Activated CD8-positive, alpha-beta memory T cell treated with anti-CD3 and anti-CD28 coated beads, Interleukin-2, amount 50 U/mL, for 1 hour (primary cell): ENCODE measurements around the gene TRPM1.
"Not testable (repeated sequence)": the region's sequence is repeated elsewhere in the genome, so short reads cannot be mapped to it uniquely, and the experiment has no call there.

ENCODE experiments used
- DNase-seq: peaks from one replicate; pipeline ENCODE4 v3.0.0-alpha.2; 2020; ENCODE audit errors: extremely low read depth

The TRPM1 gene

DNA sequence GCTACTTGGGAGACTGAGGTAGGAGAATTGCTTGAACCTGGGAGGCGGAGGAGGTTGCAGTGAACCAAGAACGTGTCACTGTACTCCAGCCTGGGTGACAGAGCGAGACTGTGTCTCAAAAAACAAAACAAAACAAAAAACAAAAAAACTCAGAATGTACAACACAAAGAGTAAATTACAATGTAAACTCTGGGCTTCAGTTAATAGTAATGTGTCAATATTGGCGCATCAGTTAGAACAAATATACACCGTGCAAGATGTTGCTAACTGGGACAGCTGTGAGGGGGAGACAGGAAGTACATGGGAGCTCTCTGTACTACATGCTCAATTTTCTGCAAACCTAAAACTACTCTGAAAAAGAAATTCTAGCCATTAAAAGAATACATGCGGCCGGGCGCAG, 23.5 kb upstream of the TRPM1 start:
- DNase-seq = no peak

DNA sequence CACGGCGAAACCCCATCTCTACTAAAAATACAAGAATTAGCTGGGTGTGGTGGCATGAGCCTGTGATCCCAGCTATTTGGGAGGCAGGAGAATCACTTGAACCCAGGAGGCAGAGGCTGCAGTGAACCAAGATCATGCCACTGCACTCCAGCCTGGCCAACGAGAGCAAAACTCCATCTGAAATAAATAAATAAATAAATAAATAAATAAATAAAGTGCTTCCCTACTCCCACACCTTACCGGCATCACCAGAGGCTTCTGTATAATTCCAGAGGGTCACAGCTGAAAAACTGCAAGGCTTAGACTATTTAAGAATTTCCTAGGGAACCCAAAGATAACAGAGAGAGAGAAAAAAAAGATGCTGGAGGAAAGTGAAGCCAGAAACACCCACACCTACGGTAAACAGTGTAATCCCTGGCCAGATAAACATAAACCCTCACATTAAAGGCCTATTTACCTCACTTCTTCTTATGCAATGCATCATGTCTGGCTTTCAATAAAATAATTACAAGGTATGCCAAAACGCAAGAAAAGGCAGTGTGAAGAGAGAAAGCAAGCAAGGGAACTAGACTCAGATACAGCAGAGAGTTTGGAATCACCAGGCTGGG, 15.0 kb upstream of the TRPM1 start:
- no peak for DNase-seq

DNA sequence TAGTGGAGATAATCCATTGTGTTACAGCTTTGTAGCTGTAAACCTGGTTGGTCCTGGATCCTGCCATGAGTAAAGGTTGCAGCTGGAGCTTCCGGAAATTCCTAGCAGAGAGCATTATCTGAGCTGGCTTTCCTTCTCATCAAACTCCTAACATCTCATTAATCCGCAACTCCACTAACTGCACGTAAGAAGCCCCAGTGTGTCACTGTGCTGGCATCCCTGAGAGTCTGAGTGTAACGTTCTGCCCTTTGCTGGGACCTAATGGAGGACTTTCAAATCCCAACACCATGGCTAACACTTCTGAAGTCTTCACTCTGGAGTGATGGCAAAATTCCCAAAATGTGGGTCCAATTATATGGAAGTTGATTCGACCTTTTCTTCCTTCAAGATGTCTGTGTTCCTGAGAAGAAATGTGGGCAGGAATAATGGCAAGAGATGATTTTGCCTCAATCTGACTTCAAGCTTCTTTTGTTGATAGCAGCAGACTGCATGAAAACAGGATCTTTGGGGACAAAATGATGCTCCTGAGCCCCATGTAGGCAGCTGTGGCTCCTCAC, 9.6 kb upstream of the TRPM1 start:
- no peak for DNase-seq

DNA sequence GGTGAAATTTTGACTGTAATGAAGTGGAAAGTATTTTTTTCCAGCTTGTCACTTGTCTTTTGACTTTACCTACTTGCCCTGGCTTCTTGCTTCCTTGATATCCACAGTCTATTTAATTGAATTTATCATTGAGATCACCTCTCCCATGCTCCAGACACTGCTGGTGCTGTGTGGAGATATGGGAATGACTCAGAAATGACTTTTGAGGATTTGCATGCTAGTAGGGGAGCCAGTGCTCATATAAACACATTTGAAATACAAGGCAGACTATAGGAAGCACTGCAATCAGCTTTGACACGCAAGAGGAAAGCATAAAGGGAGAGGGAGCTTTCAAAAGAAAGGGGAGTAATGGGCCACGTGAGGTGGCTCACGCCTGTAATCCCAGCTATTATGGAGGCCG, 7.3 kb upstream of the TRPM1 start:
- no peak for DNase-seq

DNA sequence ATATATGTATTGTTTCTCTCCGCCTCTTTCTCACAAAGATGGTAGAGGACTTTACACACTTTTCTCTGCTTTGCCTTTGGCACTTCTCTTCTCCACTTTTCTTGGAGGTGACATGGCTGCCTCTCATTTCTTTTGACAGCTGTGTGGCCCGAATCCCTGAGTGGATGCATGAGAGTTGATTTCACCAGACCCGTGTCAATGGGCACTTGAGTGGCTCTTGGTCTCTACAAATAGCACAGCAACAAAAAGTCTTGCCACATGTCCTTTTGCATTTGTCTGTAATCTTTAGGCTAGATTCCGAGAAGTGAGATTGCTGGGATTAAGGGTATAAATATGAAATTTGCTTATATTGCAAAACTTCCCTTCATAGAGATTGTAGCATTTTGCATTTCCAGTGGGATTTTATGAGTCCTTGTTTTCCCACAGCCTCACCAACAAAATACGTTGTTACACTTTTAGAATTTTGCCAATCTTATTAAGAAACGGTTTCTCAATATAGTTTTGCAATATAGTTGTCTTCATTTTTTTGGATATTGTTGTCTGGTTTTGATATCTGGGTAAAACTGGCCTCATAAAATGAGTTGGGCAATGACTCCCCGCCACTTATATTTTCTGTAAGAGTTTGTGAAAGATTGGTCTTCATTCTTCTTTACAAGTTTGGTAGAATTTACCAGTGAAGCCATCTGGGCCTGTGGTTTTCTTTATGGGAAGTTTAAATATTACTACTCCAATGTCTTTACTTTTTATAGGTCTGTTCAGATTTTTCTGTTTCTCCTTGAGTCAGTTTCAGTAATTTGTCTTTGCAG, 5.2 kb upstream of the TRPM1 start:
- no peak for DNase-seq

DNA sequence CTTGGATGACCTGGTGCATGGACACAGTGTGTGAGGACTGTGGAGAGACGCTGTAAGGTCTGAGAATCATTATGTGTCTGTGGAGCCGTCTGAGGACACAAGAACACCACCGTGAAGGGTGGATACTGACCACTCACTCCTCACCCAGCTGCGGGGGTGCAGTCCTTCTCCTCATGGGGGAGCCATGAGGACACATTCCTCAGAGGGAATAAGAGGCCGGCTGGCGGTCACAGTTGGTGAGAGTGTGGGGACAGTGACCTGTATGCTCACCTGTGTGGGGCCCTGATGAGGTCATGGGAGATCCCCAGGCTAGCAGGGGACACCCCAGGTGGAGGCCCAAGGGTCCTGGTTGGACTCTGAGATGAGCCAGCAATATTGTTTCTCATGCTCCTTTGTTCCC, 2.5 kb upstream of the TRPM1 start:
- no peak for DNase-seq

DNA sequence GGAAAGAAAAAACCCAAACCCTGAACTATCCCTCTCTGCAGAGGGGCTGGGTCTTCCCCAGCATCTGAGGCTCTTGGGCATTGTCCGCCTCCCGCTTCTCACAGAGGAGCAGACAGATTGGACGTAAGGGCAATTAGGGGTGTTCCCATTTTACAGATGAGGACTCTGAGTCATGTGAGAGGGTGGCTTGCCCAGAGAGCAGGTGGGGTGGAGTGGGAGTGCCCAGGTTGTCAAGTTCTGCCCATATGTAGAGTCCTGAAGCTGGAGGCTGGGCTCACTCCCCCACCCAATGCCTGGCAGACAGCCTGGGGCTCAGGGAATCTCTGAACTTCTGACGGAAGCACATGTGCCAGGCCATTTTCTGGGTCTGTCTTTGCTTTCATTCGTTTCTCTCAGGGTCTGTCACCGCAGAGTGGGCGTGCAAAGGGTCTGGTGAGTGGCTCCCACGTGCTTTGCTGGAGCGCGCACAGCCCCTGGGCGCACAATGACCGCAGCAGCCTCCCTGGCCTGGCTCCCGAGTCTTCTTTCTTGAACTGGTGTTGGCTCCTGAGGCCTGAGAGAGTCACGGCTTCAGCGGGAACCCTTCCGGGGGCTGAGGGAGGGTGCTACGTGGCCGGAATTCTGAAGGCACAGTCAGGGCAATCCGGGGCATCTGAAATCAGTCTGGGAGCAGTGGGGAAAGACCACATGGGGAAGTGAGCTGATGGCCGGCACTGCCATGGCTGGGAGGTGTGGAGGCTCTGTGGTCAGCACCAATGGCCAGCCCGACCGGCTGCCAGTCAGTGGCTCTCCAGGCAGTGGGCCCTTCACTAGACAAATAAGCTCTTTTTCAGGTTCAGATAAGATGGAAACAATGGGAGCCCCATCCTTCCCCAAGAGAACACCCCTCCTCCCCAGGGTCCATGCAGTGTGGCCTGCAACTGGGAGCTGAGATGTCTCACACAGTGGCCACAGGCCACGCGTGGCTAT, 1.1 kb upstream of the TRPM1 start:
- no peak for DNase-seq

DNA sequence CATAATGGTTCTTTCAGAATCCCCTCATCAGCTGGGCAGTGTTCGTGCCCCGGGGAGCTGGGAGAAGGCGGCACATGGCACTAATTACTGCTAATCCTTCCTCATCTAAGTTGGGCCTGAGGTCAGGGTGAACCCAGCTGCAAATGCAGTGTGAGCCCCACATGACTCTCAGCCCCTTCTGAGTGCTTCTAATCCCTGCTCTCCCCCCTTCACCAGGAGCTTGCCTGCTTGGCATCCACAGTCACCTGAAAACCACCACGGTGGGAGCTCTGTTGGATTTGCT, 455 bp upstream of the TRPM1 start:
- no peak for DNase-seq

DNA sequence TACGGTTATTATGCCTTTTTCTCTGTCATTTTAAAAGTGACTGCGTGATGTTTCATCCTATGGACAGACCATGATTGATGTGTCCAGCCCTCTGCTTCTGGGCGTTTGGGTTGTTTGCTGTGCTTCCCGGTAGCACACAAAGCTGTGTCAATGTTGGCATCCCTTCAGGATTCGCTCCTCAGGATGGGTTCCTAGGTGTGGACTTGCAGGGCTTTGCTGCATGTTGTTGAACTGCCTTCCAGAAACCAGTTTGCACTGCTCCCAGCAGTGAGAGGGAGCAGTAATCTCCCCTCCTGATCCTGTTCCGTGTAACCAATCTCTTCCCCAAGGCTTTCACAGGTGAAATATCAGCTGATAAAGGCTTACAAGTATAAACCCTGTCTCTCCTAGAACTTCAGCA, 787 bp downstream of the TRPM1 start:
- no peak for DNase-seq

DNA sequence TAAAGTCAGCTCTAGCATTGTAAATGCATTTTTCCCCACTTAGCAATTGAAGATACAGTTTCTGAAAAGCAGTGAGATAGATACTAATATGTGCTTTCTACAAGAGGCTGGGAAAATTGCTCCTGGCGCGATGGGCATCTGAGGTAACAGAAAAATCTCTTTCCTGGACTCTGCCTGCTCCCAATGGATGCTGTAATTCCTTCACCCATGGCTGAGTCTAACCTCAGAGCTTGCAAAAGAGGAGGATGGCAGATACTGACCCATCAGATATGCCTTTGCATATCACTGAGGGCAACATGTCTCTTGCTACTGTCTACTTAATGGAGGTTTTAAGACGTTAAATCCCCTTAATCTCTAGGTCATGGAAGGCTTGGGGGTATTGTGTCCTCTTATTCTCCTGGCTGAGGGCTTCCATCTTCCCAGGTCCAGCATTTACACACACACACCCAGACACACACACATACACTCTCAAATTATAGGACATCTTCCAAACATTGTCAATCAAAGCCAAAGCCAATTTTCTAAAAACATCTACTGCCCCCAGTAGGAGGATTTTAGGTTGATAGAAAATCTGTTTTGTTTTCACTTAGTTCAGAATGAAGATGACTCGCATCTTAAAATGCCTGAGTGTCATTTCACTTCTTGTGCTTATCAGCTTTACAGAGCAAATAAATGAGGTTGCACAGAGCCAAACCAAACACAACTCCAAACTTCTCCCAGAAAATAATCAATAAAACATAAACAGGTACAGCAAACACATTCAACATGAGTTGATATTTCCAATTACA, 2.4 kb downstream of the TRPM1 start:
- no peak for DNase-seq

DNA sequence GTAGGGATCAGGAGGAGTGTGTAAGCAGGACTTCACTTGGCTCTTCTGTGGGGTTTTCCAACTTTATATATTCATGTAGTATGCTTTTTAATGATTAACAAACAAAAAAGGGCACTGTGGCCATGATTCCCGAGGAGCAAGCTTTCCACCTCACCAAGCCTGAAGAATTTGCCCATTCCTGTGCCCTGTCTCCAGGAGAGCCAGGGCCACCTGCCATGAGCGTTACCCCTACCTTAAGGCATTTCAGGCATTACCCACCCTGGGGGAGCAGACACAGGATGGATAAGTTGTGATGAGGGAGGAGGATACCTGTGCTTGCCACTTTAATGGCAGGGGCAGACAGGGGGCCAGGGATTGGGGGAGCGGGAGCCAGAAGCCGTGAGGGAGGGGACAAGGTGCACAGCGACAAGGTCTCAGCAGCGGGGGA, 3.0 kb downstream of the TRPM1 start:
- DNase-seq = no peak

DNA sequence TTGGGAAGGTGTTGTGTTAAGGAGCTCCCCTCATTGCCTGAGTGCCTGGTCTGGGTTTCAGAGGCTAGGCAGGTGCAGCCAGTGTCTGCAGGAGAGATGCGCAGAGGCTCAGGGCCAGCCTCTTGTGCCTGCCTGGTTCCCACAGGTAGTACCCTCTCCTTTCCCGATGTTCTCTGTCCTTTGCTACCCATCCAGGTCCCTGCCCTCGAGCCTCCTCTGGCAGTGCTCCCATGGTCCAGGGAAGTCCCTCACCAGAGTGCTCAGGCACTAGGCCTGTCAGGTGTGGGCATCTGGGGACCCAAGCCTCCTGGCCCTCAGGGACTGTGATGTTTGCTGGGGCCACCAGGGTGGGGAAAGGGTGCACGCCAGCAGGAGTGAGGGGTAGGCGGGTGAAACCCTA, 5.0 kb downstream of the TRPM1 start:
- no peak for DNase-seq

DNA sequence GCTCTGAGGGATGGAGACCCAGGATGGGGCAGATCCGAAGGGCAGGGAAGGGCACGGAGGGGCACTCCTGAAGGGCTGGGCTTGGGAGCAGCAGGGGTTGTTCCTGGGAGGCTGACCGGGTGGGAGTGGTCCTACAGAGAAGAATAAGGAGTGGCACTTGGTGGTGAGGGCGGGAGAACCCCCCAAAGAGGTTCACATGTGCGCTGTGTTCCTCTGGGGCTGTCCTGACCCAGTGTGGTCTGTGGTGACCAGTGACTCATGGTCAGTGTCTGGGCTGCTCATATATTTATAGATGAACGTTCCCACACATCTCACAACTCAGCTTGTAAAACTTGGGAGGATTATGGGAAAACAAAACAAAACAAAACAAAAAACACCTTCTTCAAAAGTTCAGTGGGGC, 10.0 kb downstream of the TRPM1 start:
- no peak for DNase-seq

DNA sequence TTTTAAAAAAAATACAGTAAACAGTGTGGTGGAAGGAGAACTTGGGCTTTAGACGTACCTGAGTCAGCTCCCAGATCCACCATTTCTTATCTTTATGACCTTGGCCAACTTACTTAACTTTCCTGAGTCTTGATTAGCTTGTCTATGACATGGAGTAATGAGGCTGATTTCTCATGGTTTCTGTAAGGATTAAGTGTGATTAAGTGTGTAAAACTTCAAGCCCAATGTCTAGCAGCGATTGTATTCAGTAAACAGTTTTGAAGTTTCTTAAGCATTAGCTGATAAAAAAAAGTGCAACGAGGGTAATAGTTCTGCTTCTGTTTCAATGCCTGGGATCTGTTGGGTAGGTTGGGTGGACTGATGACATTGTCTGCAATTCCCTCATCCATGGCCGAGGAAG, 10.8 kb downstream of the TRPM1 start:
- DNase-seq = no peak

DNA sequence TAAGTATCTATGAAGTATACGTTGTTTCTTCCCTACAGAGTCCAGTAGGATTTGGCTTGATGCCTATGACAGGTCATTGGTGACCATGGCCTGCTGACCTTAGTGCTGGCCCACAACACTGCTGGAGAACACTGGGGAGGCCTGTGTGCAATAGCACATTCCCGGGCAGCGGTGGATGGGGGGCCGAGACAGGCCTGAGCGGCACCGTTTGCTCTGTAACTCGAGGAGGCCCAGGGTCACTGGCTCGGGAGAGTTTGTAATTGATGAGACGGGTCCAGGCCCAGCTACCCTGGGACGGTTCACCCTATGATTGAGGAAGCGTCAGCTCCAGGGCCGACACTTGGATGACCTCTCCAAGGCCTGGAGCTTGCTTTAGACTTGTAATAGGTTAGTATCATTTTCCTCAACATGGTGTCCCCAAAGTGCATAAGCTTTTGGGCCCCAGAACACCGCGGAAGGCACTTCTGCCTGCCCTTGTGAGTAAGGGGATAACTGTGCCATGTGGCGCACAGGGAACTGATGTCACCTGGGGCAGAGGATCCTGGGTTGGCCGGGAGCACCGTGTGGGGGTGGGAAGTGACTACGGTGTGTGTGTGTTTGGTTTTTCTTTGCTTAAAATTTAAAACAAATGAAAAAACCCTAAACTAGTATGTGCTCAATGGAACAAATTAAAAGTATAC, 12.0 kb downstream of the TRPM1 start:
- no peak for DNase-seq

DNA sequence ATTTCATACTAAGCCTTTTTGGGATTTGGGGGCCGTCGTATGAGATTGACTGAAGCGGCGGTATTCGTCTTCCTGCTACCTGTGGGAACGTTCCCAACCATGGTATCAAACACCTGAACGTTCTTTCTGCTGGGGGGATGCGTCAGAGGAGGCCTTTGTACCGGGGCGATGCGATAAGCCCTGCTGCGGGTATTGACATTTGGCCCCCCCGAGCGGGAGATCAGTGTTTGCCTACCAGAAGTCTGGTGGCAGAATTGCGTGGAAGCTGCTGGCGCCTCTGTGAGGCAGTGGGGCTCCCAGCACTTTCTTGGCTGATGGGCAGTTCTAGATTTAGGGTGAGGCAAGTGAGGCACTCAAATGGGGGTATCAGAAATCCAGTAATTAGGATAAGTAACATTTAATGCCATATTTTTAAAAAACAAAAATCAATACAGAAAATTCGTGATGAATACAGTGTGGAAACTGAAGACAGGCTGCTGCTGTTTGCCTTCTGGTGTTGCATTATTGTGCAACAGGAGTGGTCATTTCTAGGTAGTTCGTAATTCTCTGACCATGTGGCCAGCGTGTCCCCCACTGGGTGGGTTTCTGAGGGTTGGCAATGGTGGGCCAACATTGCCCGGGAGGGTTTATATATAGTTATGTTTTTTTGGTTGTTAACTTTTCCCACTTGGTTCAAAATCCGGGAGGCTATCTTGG, 12.7 kb downstream of the TRPM1 start:
- DNase-seq = no peak

DNA sequence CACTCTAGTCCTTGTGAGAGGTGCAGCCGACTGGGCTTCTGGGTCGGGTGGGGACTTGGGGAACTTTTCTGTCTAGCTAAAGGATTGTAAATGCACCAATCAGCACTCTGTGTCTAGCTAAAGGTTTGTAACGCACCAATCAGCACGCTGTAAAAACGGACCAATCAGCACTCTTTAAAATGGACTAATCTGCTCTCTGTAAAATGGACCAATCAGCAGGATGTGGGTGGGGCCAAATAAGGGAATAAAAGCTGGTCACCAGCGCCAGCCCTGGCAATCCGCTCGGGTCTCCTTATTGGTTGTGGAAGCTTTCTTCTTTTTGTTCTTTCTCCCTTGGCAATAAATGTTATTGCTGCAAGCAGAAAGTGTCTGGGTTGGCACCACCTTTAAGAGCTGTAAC, 13.5 kb downstream of the TRPM1 start:
- DNase-seq = not testable (repeated sequence)

DNA sequence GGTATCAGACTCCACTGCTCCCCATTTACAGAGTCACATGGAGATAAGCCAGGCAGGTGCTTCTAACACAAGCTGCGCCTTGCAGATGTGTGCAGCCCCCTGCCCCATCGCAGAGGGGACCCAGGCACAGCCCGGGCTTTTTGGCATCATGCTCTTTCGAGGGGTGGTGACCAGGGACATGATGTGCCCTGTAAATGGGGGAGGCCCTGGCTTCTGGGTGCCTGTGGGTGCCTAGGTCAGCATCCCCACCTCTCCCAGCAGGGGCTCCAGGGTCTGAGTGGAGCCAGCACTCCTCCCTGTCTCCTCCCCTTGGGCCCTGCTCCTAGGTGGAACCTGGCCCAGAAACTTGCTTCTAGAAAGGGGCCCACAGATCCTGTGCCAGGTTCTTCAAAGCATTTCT, 15.2 kb downstream of the TRPM1 start:
- DNase-seq = no peak

DNA sequence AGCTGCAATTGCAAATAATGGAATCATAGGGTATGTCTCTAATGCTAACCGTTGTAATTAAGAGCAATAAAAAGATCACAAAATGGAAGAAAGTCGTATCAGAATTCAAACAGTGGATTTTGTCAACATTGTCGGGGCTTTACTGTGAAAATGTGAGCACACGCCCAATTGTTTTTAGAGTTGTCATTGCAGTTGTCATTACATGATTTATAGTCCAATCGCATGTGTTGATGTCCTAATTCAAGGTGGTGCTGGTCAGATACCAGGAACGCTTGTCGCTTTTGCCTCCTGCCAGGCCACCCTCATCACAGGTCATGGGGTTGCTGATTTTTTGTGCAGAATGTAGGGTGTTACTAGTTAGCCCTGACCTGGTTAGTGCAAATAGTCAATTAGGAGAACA, 16.2 kb downstream of the TRPM1 start:
- DNase-seq = no peak

DNA sequence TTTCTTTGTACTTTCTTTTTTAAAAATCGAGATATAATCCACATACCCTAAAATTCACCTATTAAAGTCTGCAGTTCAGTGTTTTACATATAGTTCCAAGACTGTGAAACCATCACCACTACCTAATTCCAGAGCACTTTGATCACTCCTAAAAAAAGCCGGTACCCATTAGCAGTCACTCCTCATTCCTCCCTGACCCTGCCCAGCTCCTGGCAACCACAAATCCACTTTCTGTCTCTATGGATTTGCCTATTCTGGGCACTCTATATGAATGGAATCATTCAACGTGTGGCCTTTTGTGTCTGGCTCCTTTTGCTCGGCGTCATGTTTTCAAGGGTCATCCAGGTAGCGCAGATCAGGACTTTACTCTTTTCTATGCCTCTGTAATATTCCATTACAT, 17.3 kb downstream of the TRPM1 start:
- no peak for DNase-seq
